DOHH2 (cell line): ENCODE data around the gene PRDX5.
A peak's percentile ranks its signal among the peaks of the same experiment; 100 is the strongest.

Experiments used
- H3F3A ChIP-seq: fragments of 200-600 bp; sonication (generic), shearing (Covaris generic); 2 replicates; pipeline ENCODE4 v1.6.0; 2016; ENCODE audit warnings: antibody characterized with exemption, mild to moderate bottlenecking; ENCODE audit not compliant: control insufficient read depth, insufficient read depth
- H3K27ac ChIP-seq: fragments of 200-600 bp; sonication (generic); 2 replicates; pipeline ENCODE4 v1.5.1; 2014; ENCODE audit warnings: low read depth, mild to moderate bottlenecking, low read length, moderate library complexity
- H3K27me3 ChIP-seq: fragments of 200-600 bp; sonication (generic); 2 replicates; pipeline ENCODE4 v1.6.1; 2014; ENCODE audit warnings: mild to moderate bottlenecking, low read length, mixed read lengths; ENCODE audit not compliant: control insufficient read depth
- H3K36me3 ChIP-seq: fragments of 200-600 bp; sonication (generic); 2 replicates; pipeline ENCODE4 v1.6.1; 2014; ENCODE audit warnings: mild to moderate bottlenecking, low read length, moderate library complexity, mixed read lengths; ENCODE audit not compliant: control insufficient read depth
- H3K4me1 ChIP-seq: fragments of 200-600 bp; sonication (generic); 2 replicates; pipeline ENCODE4 v1.6.1; 2014; ENCODE audit warnings: mild to moderate bottlenecking, low read length, mixed read lengths; ENCODE audit not compliant: control insufficient read depth
- H3K4me2 ChIP-seq: fragments of 200-600 bp; sonication (generic); 2 replicates; pipeline ENCODE4 v1.6.0; 2014; ENCODE audit warnings: mild to moderate bottlenecking, low read length, moderate library complexity
- H3K4me3 ChIP-seq: fragments of 200-600 bp; sonication (generic); 2 replicates; pipeline ENCODE4 v1.5.1; 2014; ENCODE audit warnings: mild to moderate bottlenecking, low read length, mixed read lengths
- H3K79me2 ChIP-seq: fragments of 200-600 bp; sonication (generic); 2 replicates; pipeline ENCODE4 v1.6.1; 2014; ENCODE audit warnings: mild to moderate bottlenecking, low read length, mixed read lengths; ENCODE audit not compliant: control insufficient read depth
- H3K9me2 ChIP-seq: fragments of 200-600 bp; sonication (generic); replicated peaks from 2 replicates; pipeline ENCODE4 v1.6.1; 2014; ENCODE audit warnings: mild to moderate bottlenecking, low read length, mixed read lengths; ENCODE audit not compliant: control insufficient read depth
- H3K9me3 ChIP-seq: fragments of 200-600 bp; sonication (generic); 2 replicates; pipeline ENCODE4 v1.6.1; 2014; ENCODE audit warnings: antibody characterized with exemption, low read length, mixed read lengths; ENCODE audit not compliant: control insufficient read depth, insufficient read depth
- H4K20me1 ChIP-seq: fragments of 200-600 bp; sonication (generic); 2 replicates; pipeline ENCODE4 v1.6.0; 2014; ENCODE audit warnings: low read depth, mild to moderate bottlenecking, antibody characterized with exemption, low read length, moderate library complexity; ENCODE audit not compliant: control insufficient read depth, insufficient read depth
- EZH2phosphoT487 ChIP-seq: fragments of 200-600 bp; sonication (generic); IDR thresholded peaks from 2 replicates; pipeline ENCODE4 v1.6.1; 2017; ENCODE audit warnings: borderline replicate concordance, mild to moderate bottlenecking, antibody characterized with exemption, low read length, moderate library complexity, mixed read lengths
- TF ChIP-seq, protein P1 (sequence below): fragments of 200-600 bp; sonication (generic); IDR thresholded peaks from one replicate; pipeline ENCODE4 v1.5.1; 2014; ENCODE audit warnings: antibody characterized with exemption, mild to moderate bottlenecking, low read depth, low read length; ENCODE audit not compliant: poor library complexity, severe bottlenecking

The PRDX5 gene

DNA sequence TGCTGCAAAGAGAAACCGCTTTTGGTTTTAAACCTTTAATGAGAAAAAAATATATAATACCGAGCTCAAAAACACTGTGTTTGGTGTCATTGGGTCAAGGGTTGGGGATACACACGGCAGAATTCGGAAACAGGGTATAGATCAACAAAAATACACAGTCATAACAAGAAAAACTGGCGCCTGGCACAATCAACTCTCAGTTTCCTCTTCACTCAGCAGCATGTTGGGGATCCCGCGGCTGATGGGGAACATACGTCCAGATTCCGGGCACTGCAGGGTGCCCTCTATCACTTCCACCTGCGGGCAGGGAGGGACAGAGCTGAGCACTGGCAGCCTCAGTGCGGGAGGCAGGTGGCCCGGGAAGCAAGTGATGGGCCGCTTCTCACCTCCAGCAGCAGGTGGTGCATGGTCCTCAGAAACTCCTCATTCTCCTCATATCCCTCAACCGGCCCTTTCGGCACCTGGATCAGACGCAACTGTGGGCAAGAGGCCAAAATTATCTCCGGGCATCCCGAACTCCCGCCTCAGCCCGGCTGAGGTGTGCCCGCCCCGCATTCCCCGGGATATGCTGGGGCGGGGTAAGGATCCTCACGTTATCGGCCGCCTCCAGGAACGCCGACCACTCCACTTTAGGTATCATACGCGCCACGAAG lies 1.1 kb upstream of the PRDX5 start:
- peak overlapping the region; percentile 91 for H3K4me3 ChIP-seq
- peaks cover 64% of the 10 kb centered on the region for H3K36me3 ChIP-seq
- no peaks in the 10 kb centered on the region for H4K20me1 ChIP-seq
- H3K79me2 ChIP-seq, result peaks cover 49% of the 10 kb centered on the region
- peak overlapping the region; percentile 93 for H3K27ac ChIP-seq
- H3K9me2 ChIP-seq, result no peaks in the 10 kb centered on the region
- no peaks in the 10 kb centered on the region for H3K9me3 ChIP-seq
- no peaks in the 10 kb centered on the region for H3K27me3 ChIP-seq
- H3K4me1 ChIP-seq, result peaks cover 28% of the 10 kb centered on the region
- peaks cover 19% of the 10 kb centered on the region for H3F3A ChIP-seq
- TF ChIP-seq, protein P1, sequence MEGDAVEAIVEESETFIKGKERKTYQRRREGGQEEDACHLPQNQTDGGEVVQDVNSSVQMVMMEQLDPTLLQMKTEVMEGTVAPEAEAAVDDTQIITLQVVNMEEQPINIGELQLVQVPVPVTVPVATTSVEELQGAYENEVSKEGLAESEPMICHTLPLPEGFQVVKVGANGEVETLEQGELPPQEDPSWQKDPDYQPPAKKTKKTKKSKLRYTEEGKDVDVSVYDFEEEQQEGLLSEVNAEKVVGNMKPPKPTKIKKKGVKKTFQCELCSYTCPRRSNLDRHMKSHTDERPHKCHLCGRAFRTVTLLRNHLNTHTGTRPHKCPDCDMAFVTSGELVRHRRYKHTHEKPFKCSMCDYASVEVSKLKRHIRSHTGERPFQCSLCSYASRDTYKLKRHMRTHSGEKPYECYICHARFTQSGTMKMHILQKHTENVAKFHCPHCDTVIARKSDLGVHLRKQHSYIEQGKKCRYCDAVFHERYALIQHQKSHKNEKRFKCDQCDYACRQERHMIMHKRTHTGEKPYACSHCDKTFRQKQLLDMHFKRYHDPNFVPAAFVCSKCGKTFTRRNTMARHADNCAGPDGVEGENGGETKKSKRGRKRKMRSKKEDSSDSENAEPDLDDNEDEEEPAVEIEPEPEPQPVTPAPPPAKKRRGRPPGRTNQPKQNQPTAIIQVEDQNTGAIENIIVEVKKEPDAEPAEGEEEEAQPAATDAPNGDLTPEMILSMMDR, result peak; percentile 38
- TF ChIP-seq EZH2phosphoT487, result no peak
- peak overlapping the region; percentile 79 for H3K4me2 ChIP-seq

DNA sequence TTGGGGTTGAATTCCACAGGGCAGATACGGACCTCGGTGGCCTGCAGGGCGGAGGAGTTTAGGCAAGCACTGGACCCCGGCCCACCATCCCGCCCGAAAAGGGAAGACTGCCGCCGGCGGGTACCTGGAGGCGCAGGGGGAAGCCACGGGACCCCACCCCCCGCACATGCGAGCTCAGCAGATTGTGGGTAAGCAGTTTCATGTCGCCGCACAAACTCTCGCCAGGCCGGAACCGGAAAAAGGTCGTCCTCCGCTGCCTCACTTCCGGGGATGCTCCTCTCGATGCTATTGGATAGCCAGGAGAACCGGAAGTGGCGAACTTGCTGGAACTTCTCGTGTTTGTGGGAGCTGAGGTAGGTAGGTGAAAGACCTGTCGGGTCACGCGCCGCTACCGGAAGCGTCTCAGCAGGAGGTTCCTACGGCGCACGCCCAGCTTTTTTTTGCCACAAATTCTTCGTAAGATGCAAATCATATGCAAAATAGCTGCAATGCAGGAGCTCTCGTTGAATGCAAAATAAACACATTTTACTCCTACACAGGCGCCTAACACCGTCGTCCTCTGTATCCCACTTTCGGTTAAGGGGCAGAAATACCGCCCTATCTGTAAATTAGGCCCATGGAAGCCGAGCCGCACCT lies 478 bp upstream of the PRDX5 start, which contains the start of gene TRMT112:
TRMT112 (minus strand) TSS at position 235 of the 636 bp plus-strand sequence; CDS start at position 202, 33 bp downstream.
- Histone ChIP-seq H3K27ac (peak within 1 kb of the TSS; percentile 93), H3K4me1 (peaks cover 28% of the 10 kb centered on the region), H4K20me1 (no peaks in the 10 kb centered on the region), H3K4me3 (peak within 1 kb of the TSS; percentile 91), H3K36me3 (peaks cover 67% of the 10 kb centered on the region), H3K4me2 (peak within 1 kb of the TSS; percentile 79), H3K9me3 (no peaks in the 10 kb centered on the region), H3K79me2 (peaks cover 48% of the 10 kb centered on the region), H3F3A (peaks cover 19% of the 10 kb centered on the region), H3K9me2 (no peaks in the 10 kb centered on the region), H3K27me3 (no peaks in the 10 kb centered on the region)
- no peak for TF ChIP-seq EZH2phosphoT487
- TF ChIP-seq, protein P1, result no peak

DNA sequence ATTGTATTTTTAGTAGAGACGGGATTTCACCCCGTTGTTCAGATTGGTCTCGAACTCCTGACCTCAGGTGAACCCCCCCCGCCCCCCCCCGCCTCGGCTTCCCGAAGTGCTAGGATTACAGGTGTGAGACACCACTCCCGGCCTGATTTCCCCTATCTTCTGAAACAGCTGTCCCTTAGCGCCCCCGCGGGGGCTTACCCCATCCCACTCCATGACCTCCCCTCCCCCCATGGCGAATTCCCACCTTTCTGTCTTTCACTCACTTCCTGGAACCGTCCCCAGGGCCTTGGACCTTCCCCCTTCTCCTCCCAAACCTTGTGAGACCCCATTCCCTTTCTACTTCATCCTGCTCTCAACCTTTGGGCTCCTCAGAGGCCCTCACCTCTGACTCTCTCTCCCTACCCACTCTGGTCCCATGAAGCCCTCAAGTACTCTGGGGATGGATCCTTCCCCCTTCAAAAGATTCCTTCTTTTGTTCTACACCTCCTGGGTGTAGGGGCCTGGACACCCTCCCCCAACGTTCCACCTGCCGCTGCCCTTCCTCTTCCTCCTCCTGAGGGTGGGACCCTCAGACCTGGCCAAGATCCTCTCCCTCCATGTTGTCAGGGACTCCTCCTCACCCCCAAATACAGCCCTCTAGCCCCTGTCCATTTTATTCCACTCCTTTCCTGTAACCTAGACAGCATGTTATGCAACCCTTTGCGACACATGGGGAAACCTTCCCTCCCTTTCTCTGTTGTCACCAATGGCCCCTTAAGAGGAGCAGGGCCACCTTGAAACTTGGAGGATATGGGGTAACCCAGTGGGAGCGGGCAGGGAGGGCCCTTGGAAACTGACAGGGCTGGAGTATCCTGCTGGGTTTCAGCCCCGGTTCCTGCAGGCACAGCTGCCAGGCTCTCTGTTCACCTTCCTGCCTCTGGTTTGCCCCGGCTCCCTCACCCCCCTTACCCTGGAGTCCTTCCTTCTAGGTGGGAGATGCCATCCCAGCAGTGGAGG lies 1.1 kb downstream of the PRDX5 start:
- H3K36me3 ChIP-seq, result peaks cover 63% of the 10 kb centered on the region
- no peaks in the 10 kb centered on the region for H4K20me1 ChIP-seq
- peak overlapping the region; percentile 91 for H3K4me3 ChIP-seq
- peak overlapping the region; percentile 93 for H3K27ac ChIP-seq
- peaks cover 28% of the 10 kb centered on the region for H3K4me1 ChIP-seq
- peaks cover 16% of the 10 kb centered on the region for H3F3A ChIP-seq
- peaks cover 39% of the 10 kb centered on the region for H3K79me2 ChIP-seq
- TF ChIP-seq, protein P1, result no peak
- TF ChIP-seq EZH2phosphoT487, result no peak
- H3K9me3 ChIP-seq, result no peaks in the 10 kb centered on the region
- H3K4me2 ChIP-seq, result peak overlapping the region; percentile 79
- no peaks in the 10 kb centered on the region for H3K27me3 ChIP-seq
- no peaks in the 10 kb centered on the region for H3K9me2 ChIP-seq
